CD14-positive monocyte (primary cell): ENCODE data around the gene TMEM178B. TPM values are rescaled to one million over a fixed set of nuclear protein-coding genes. Genes with fewer than 3 reads are reported as not detected.

Experiments used
- DNase-seq, 3 donors: peaks; one replicate each; pipeline ENCODE4 v3.0.0-alpha.2; 2011 to 2022
- H2AFZ ChIP-seq: 2 replicates; pipeline ENCODE4 v1.6.0; 2012; ENCODE audit warnings: mild to moderate bottlenecking, low read depth, low read length, inconsistent platforms; ENCODE audit not compliant: insufficient read depth, poor library complexity, severe bottlenecking
- H3K27ac ChIP-seq, 2 donors: 1 replicate in 1 of 2; 2 replicates in 1 of 2; pipeline ENCODE4 v1.5.1; 2012 to 2013; ENCODE audit warnings: low read length in 2 of 2, control low read depth in 1 of 2, inconsistent platforms in 1 of 2, low read depth in 1 of 2, mild to moderate bottlenecking in 1 of 2
- H3K27me3 ChIP-seq, 2 donors: one replicate each; pipeline versions ENCODE4 v1.6.0 to v1.6.1; 2011 to 2013; ENCODE audit warnings: low read length in 2 of 2; ENCODE audit not compliant: control insufficient read depth in 2 of 2, insufficient read depth in 2 of 2
- H3K36me3 ChIP-seq, 2 donors: replicated peaks in 1 of 2; 1 replicate in 1 of 2; 2 replicates in 1 of 2; pipeline versions ENCODE4 v1.5.1 to v1.6.1; 2012 to 2013; ENCODE audit warnings: low read length in 2 of 2, control low read depth in 1 of 2, inconsistent platforms in 1 of 2, mild to moderate bottlenecking in 1 of 2; ENCODE audit not compliant: insufficient read depth in 2 of 2, control insufficient read depth in 1 of 2
- H3K4me1 ChIP-seq, 2 donors: 1 replicate in 1 of 2; 2 replicates in 1 of 2; pipeline versions ENCODE4 v1.5.1 to v1.6.1; 2012 to 2013; ENCODE audit warnings: low read length in 2 of 2, control low read depth in 1 of 2, inconsistent platforms in 1 of 2, mild to moderate bottlenecking in 1 of 2, moderate library complexity in 1 of 2; ENCODE audit not compliant: insufficient read depth in 2 of 2, control insufficient read depth in 1 of 2
- H3K4me2 ChIP-seq: replicated peaks from 2 replicates; pipeline ENCODE3; 2012; ENCODE audit warnings: low read length, moderate library complexity, mild to moderate bottlenecking; ENCODE audit not compliant: poor library complexity, severe bottlenecking; ENCODE audit errors: extremely low read depth
- H3K4me3 ChIP-seq, 3 experiments: fragments of 200-600 bp in 1 of 3; sonication (generic) in 1 of 3; replicated peaks in 1 of 3; 1 replicate in 2 of 3; 2 replicates in 1 of 3; pipeline ENCODE4 v1.5.1; 2011 to 2013; ENCODE audit warnings: low read length in 3 of 3, mild to moderate bottlenecking in 3 of 3, control low read depth in 2 of 3, low read depth in 2 of 3, inconsistent platforms in 1 of 3, moderate library complexity in 1 of 3
- H3K79me2 ChIP-seq: 2 replicates; pipeline ENCODE4 v1.6.0; 2012; ENCODE audit warnings: mild to moderate bottlenecking, control low read depth, inconsistent platforms, low read length, moderate library complexity; ENCODE audit not compliant: insufficient read depth
- H3K9ac ChIP-seq: 2 replicates; pipeline ENCODE4 v1.6.0; 2017; ENCODE audit warnings: low read length, mild to moderate bottlenecking; ENCODE audit not compliant: insufficient read depth, poor library complexity, severe bottlenecking
- H3K9me3 ChIP-seq, 2 donors: replicated peaks in 1 of 2; 1 replicate in 1 of 2; 2 replicates in 1 of 2; pipeline versions ENCODE4 v1.5.1 to v1.6.1; 2012 to 2013; ENCODE audit warnings: low read length in 2 of 2, control low read depth in 1 of 2; ENCODE audit not compliant: control insufficient read depth in 1 of 2, insufficient read depth in 1 of 2
- H4K20me1 ChIP-seq: 2 replicates; pipeline ENCODE4 v1.6.0; 2012; ENCODE audit warnings: mild to moderate bottlenecking, low read length, control low read depth, moderate library complexity; ENCODE audit not compliant: insufficient read depth
- H3K27ac Mint-ChIP-seq, 7 donors: one replicate each; pipeline ENCODE4 v1.8.0; 2020; ENCODE audit warnings: mild to moderate bottlenecking in 7 of 7, mixed read lengths in 7 of 7, moderate library complexity in 6 of 7, inconsistent platforms in 2 of 7
- H3K27me3 Mint-ChIP-seq, 3 donors: one replicate each; pipeline ENCODE4 v1.8.0; 2021 to 2022; ENCODE audit warnings: low read depth in 3 of 3, mild to moderate bottlenecking in 3 of 3, mixed read lengths in 3 of 3, moderate library complexity in 3 of 3, inconsistent platforms in 1 of 3
- H3K36me3 Mint-ChIP-seq, 2 donors: one replicate each; pipeline ENCODE4 v1.8.0; 2020; ENCODE audit warnings: mixed read lengths in 2 of 2, inconsistent platforms in 1 of 2, mild to moderate bottlenecking in 1 of 2
- H3K4me1 Mint-ChIP-seq: one replicate; pipeline ENCODE4 v1.8.0; 2020; ENCODE audit warnings: mild to moderate bottlenecking, mixed read lengths
- H3K4me3 Mint-ChIP-seq, 2 donors: one replicate each; pipeline ENCODE4 v1.8.0; 2020; ENCODE audit warnings: mild to moderate bottlenecking in 2 of 2, mixed read lengths in 2 of 2, moderate library complexity in 1 of 2
- H3K9me3 Mint-ChIP-seq, 7 donors: one replicate each; pipeline ENCODE4 v1.8.0; 2020 to 2022; ENCODE audit warnings: mixed read lengths in 7 of 7, mild to moderate bottlenecking in 6 of 7, moderate library complexity in 6 of 7, inconsistent platforms in 2 of 7
- WGBS: methylation state at CpG from one replicate; pipeline ENCODE4 v1.1.5; 2013; ENCODE audit warnings: missing lambda C conversion rate; ENCODE audit not compliant: insufficient coverage; 5-methylcytosine and 5-hydroxymethylcytosine counted together
- intact Hi-C, 2 donors: fragments of 100-400 bp; cut with micrococcal nuclease; formaldehyde crosslinking; loops; one replicate each; pipeline versions ENCODE4 v1.15.0 to v1.15.1; 2023
- polyA plus RNA-seq, 3 donors: library from polyadenylated mRNA; depleted of rRNA in 1 of 3; unstranded in 2 of 3; stranded (reverse) in 1 of 3; fragments of 300-500 nt in 2 of 3; fragments of >200 nt in 1 of 3; fragmentation: Illumina TruSeq in 2 of 3; gene quantifications; 1 replicate in 2 of 3; 2 replicates in 1 of 3; pipeline ENCODE4 v1.2.3, GENCODE V29; 2012 to 2021
- TF ChIP-seq, protein P1 (sequence below): fragments of 200-600 bp; IDR thresholded peaks from one replicate; pipeline ENCODE4 v1.8.0; 2022; ENCODE audit warnings: antibody characterized with exemption, mild to moderate bottlenecking

Gene TMEM178B
- polyA plus RNA-seq, 3 donors: not detected

DNA sequence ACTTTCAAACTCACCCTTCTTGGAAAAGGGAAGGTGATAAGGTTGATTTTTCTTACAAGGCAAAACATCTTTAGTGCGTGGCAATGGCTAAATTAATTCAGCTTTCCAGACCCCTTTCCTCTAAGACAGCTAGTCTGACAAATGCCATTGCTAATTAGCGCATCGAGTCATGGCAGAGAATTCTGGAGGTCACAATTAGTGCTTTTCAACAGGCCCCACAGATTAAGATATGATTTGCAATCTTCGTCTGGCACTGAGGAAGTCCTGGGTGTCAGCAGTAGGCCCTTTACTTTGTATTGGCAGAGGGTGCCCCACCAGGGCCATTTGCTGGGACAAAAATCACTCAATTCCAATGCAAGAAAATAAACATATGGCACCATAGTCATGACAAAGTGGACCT lies 288.1 kb downstream of the TMEM178B start:
- H3K9ac ChIP-seq: no peak overlapping the region
- no peak for DNase-seq
- intact Hi-C loops: no loop called here
- H3K79me2 ChIP-seq: no peaks in the 10 kb centered on the region
- TF ChIP-seq, protein P1, sequence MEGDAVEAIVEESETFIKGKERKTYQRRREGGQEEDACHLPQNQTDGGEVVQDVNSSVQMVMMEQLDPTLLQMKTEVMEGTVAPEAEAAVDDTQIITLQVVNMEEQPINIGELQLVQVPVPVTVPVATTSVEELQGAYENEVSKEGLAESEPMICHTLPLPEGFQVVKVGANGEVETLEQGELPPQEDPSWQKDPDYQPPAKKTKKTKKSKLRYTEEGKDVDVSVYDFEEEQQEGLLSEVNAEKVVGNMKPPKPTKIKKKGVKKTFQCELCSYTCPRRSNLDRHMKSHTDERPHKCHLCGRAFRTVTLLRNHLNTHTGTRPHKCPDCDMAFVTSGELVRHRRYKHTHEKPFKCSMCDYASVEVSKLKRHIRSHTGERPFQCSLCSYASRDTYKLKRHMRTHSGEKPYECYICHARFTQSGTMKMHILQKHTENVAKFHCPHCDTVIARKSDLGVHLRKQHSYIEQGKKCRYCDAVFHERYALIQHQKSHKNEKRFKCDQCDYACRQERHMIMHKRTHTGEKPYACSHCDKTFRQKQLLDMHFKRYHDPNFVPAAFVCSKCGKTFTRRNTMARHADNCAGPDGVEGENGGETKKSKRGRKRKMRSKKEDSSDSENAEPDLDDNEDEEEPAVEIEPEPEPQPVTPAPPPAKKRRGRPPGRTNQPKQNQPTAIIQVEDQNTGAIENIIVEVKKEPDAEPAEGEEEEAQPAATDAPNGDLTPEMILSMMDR: no peak
- H3K27me3 ChIP-seq: no peaks in the 10 kb centered on the region
- H3K4me3 ChIP-seq: no peak overlapping the region
- no peak overlapping the region for H3K27ac ChIP-seq
- H3K9me3 ChIP-seq: no peaks in the 10 kb centered on the region
- no peaks in the 10 kb centered on the region for H3K36me3 ChIP-seq
- H3K4me1 ChIP-seq: no peaks in the 10 kb centered on the region
- H3K27ac Mint-ChIP-seq: no peak overlapping the region
- 90% methylated on average over 3 of the region's 4 CpGs for whole genome bisulfite sequencing
- no peaks in the 10 kb centered on the region for H3K36me3 Mint-ChIP-seq
- no peaks in the 10 kb centered on the region for H4K20me1 ChIP-seq
- H2AFZ ChIP-seq: no peak overlapping the region
- H3K27me3 Mint-ChIP-seq: peaks cover 0 to 2% (median 0%) of the 10 kb centered on the region in 3 donors
- peaks cover 0 to 5% (median 2%) of the 10 kb centered on the region in 7 donors for H3K9me3 Mint-ChIP-seq
- no peak overlapping the region for H3K4me2 ChIP-seq
- H3K4me1 Mint-ChIP-seq: no peaks in the 10 kb centered on the region
- no peak overlapping the region for H3K4me3 Mint-ChIP-seq

DNA sequence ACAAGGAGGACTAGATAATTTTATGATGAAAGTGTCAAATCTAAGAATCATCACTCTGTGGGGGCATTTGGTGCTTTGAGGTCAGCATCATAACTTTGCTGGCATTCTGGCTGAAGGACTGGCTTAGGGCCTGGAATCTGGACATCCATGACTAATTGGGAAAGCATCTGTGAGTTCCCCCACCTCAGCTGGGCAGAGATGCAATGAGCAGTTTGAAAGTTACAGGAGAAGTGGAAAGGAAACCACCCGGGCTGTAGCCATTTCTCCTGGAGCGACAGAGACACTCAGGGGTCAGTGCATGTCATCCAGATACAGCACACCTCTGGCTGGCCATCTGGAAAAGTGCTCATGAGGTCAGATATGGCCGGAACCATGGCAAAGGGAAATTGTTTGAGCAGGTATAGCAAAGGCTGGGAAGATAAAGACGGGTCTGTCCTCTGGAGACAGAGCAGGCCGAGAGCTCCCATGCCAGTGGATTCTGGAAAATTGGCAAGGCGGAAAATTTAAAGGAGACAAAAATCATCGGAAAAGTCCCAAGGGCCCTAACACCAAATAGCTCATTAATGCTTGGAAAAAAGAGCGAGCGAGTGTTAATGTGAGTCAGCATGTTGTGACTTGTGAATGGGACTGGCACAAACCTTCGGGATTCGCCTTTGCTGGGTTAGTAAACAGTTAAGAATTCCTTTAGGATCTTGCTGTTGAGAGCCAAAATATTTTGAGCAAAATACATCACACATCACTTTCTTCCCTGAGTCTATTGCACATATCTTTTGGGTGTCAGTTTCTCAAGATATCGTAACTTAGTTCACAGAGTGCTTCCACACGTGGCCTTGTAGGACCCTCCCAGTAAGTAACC lies 288.9 kb downstream of the TMEM178B start:
- 95% methylated on average over 7 of the region's 13 CpGs for WGBS
- H3K27ac Mint-ChIP-seq: peak overlapping the region in 1 of 7 donors; percentile 63
- Histone ChIP-seq H3K36me3 (no peaks in the 10 kb centered on the region), H3K4me1 (no peaks in the 10 kb centered on the region), H3K9me3 (no peaks in the 10 kb centered on the region), H3K79me2 (no peaks in the 10 kb centered on the region), H3K27ac (no peak overlapping the region), H3K4me2 (no peak overlapping the region), H3K4me3 (no peak overlapping the region), H4K20me1 (no peaks in the 10 kb centered on the region), H2AFZ (no peak overlapping the region), H3K27me3 (no peaks in the 10 kb centered on the region), H3K9ac (no peak overlapping the region)
- no peaks in the 10 kb centered on the region for H3K4me1 Mint-ChIP-seq
- H3K9me3 Mint-ChIP-seq: peaks cover 0 to 7% (median 2%) of the 10 kb centered on the region in 7 donors
- TF ChIP-seq, protein P1: no peak
- no peaks in the 10 kb centered on the region for H3K36me3 Mint-ChIP-seq
- H3K27me3 Mint-ChIP-seq: peaks cover 0 to 4% (median 0%) of the 10 kb centered on the region in 3 donors
- no peak for DNase-seq
- intact Hi-C loops: no loop called here
- H3K4me3 Mint-ChIP-seq: no peak overlapping the region
